Right lobe of liver (tissue), 6 donors: ENCODE data around the gene FOXC1. TPM values are rescaled to one million over a fixed set of nuclear protein-coding genes. Genes with fewer than 3 reads are reported as not detected.

Source experiments
- ATAC-seq, 4 donors: fragments of 200-7000 bp; cut with Tn5 transposase; one replicate each; pipeline ENCODE4 v1.9.1; 2020; ENCODE audit warnings: mild to moderate bottlenecking in 4 of 4, moderate library complexity in 4 of 4
- DNase-seq, 3 donors: peaks; one replicate each; pipeline ENCODE4 v3.0.0-alpha.2; 2020
- H3K27ac ChIP-seq, 3 donors: fragments of 200-600 bp; one replicate each; pipeline ENCODE4 v1.8.0; 2022
- H3K27me3 ChIP-seq, 2 donors: fragments of 200-600 bp; one replicate each; pipeline ENCODE4 v1.8.0; 2022
- H3K36me3 ChIP-seq, 4 donors: fragments of 200-600 bp; sonication (generic) in 1 of 4; one replicate each; pipeline versions ENCODE4 v1.5.1 to v1.8.0; 2017 to 2022; ENCODE audit warnings: control low read depth in 1 of 4
- H3K4me1 ChIP-seq, 4 donors: fragments of 200-600 bp; sonication (generic) in 1 of 4; one replicate each; pipeline versions ENCODE4 v1.5.1 to v1.8.0; 2017 to 2022; ENCODE audit warnings: control low read depth in 1 of 4
- H3K4me3 ChIP-seq, 3 donors: fragments of 200-600 bp; one replicate each; pipeline ENCODE4 v1.8.0; 2022
- H3K9me3 ChIP-seq, 4 donors: fragments of 200-600 bp; sonication (generic) in 1 of 4; one replicate each; pipeline versions ENCODE4 v1.5.1 to v1.8.0; 2017 to 2022; ENCODE audit warnings: control low read depth in 1 of 4
- CTCF ChIP-seq, 4 donors: fragments of 200-600 bp in 3 of 4; fragments of 450-650 bp in 1 of 4; IDR thresholded peaks; one replicate each; pipeline versions ENCODE4 v1.5.1 to v1.8.0; 2016 to 2022; ENCODE audit warnings: antibody characterized with exemption in 4 of 4, mild to moderate bottlenecking in 2 of 4
- POLR2A ChIP-seq: fragments of 450-650 bp; IDR thresholded peaks from one replicate; pipeline ENCODE4 v1.6.1; 2017; ENCODE audit warnings: antibody characterized with exemption, mild to moderate bottlenecking
- WGBS: methylation state at CpG from one replicate; pipeline ENCODE4 v1.1.6; 2018; ENCODE audit warnings: low coverage, low lambda C conversion rate; ENCODE audit not compliant: insufficient coverage; ENCODE audit errors: missing lambda C conversion rate; 5-methylcytosine and 5-hydroxymethylcytosine counted together
- intact Hi-C, 2 donors: fragments of 100-400 bp; cut with DNase I; formaldehyde crosslinking; loops; one replicate each; pipeline versions ENCODE4 v1.11.2 to v1.14.1; 2022
- total RNA-seq, 6 experiments: library from RNA; depleted of rRNA in 2 of 6; stranded (reverse); fragments of >200 nt in 2 of 6; fragmentation: NEBNext Ultra II Directional in 3 of 6; extraction: Animal tissue kit (Norgen Biotek cat#: 25700) in 3 of 6; gene quantifications; one replicate each; pipeline versions ENCODE4 v1.1.0 to v1.2.4, GENCODE V29; 2016 to 2023
- donor health status: DM: no; HTN: yes; CAD: no.
- donor health status: DM: no; HTN: no; CAD: no.
- donor health status: DM: no; HTN: no; CAD: no.
- donor health status: DM: no; HTN: yes; CAD: no.
- donor health status: DM: no; HTN: yes; CAD: no.

The FOXC1 gene
- total RNA-seq, 6 experiments from 2014 or later = 0.24 to 0.87 (median 0.50) TPM

GRCh38 chr6:1626481-1626880 lies 16.8 kb downstream of the FOXC1 start:
- intact Hi-C loops = no loop called here
- no peak for TF ChIP-seq CTCF (IDR thresholded peaks at IDR 0.05)
- Histone ChIP-seq H3K4me1 (peaks cover 0 to 9% (median 0%) of the 10 kb centered on the region in 4 donors), H3K27ac (no peak overlapping the region), H3K36me3 (no peaks in the 10 kb centered on the region), H3K4me3 (no peak overlapping the region), H3K27me3 (peaks cover 0 to 22% of the 10 kb centered on the region in 2 donors), H3K9me3 (no peaks in the 10 kb centered on the region)
- DNase-seq = no peak
- 59% methylated on average over 4 of the region's 4 CpGs for WGBS
- ATAC-seq = no peak

- H3K27ac ChIP-seq = no peak overlapping the region
- H3K4me1 ChIP-seq = peaks cover 0 to 9% (median 0%) of the 10 kb centered on the region in 4 donors
- no peak for ATAC-seq
- no peak overlapping the region for H3K4me3 ChIP-seq
- peaks cover 0 to 20% of the 10 kb centered on the region in 2 donors for H3K27me3 ChIP-seq
- TF ChIP-seq CTCF (IDR thresholded peaks at IDR 0.05) = no peak
- intact Hi-C loops = no loop called here
- no peaks in the 10 kb centered on the region for H3K9me3 ChIP-seq
- 73% methylated on average over 8 of the region's 10 CpGs for WGBS
- H3K36me3 ChIP-seq = no peaks in the 10 kb centered on the region
- DNase-seq = no peak
Measured at GRCh38 chr6:1627827-1628560, 18.3 kb downstream of the FOXC1 start.

- peaks cover 0 to 9% (median 0%) of the 10 kb centered on the region in 4 donors for H3K4me1 ChIP-seq
- no peak for TF ChIP-seq POLR2A
- no peak for TF ChIP-seq CTCF (IDR thresholded peaks at IDR 0.05)
- peaks cover 0 to 15% of the 10 kb centered on the region in 2 donors for H3K27me3 ChIP-seq
- H3K9me3 ChIP-seq = no peaks in the 10 kb centered on the region
- H3K27ac ChIP-seq = no peak overlapping the region
- DNase-seq (peak in 1 of 3 donors; percentile 51), ATAC-seq (no peak)
- WGBS = 88% methylated on average over 3 of the region's 14 CpGs
- no peaks in the 10 kb centered on the region for H3K36me3 ChIP-seq
- intact Hi-C loops = no loop called here
- no peak overlapping the region for H3K4me3 ChIP-seq
Measured at GRCh38 chr6:1629316-1629715, 19.6 kb downstream of the FOXC1 start.

GRCh38 chr6:1630212-1630770 lies 20.6 kb downstream of the FOXC1 start:
- H3K9me3 ChIP-seq = no peaks in the 10 kb centered on the region
- ATAC-seq (peak in 1 of 4 donors; percentile 28), DNase-seq (no peak)
- peaks cover 0 to 1% (median 0%) of the 10 kb centered on the region in 4 donors for H3K4me1 ChIP-seq
- H3K4me3 ChIP-seq = no peak overlapping the region
- no peak overlapping the region for H3K27ac ChIP-seq
- H3K27me3 ChIP-seq = peaks cover 0 to 12% of the 10 kb centered on the region in 2 donors
- intact Hi-C loops = no loop called here
- TF ChIP-seq CTCF (IDR thresholded peaks at IDR 0.05) (no peak), POLR2A (no peak)
- WGBS = 96% methylated on average over 8 of the region's 10 CpGs
- no peaks in the 10 kb centered on the region for H3K36me3 ChIP-seq
